Spleen (tissue), 7 donors: ENCODE data around the gene ZDHHC17.

ENCODE experiments used
- POLR2A ChIP-seq, 3 donors: fragments of 450-650 bp; IDR thresholded peaks; one replicate each; pipeline ENCODE4 v1.5.1; 2017; ENCODE audit warnings: antibody characterized with exemption in 3 of 3, mild to moderate bottlenecking in 1 of 3
- POLR2AphosphoS5 ChIP-seq, 3 donors: sonication (generic); formaldehyde crosslinking; IDR thresholded peaks; one replicate each; pipeline ENCODE4 v1.5.1; 2017; ENCODE audit warnings: antibody characterized with exemption in 3 of 3
- TF ChIP-seq, protein P1 (sequence below), 11 experiments: fragments of 200-600 bp in 7 of 11; fragments of 450-650 bp in 4 of 11; sonication (generic) in 4 of 11; IDR thresholded peaks in 8 of 11; conservative IDR thresholded peaks in 3 of 11; 1 replicate in 7 of 11; 2 replicates in 4 of 11; pipeline versions ENCODE4 v1.4.0 to v1.8.0; 2016 to 2021; ENCODE audit warnings: antibody characterized with exemption in 11 of 11, inconsistent platforms in 4 of 11, mild to moderate bottlenecking in 1 of 11
- donor health status: DM: no; HTN: no; CAD: no; lungs with moderate emphysema.
- donor health status: DM: no; HTN: no; CAD: no.
- donor health status: DM: no; HTN: no; CAD: no.

DNA sequence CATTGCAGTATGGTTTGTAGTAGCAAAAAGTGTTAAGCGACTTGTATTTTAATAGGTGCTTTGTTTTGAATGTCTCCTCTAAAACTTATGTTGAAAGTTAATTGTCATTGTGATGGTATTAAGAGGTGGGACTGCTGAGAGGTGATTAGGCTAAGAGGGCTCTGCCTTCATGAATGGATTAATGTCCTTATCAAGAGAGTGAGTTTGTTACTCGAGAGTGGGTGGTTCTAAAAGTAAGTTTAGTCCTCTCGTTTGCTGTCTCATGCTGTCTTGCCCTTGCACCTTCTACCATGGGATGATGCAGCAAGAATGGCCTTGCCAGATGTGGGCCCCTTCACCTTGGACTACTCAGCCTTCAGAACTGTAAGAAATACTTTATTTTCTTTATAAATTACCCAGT is 17.4 kb downstream of the ZDHHC17 start:
- TF ChIP-seq, protein P1, sequence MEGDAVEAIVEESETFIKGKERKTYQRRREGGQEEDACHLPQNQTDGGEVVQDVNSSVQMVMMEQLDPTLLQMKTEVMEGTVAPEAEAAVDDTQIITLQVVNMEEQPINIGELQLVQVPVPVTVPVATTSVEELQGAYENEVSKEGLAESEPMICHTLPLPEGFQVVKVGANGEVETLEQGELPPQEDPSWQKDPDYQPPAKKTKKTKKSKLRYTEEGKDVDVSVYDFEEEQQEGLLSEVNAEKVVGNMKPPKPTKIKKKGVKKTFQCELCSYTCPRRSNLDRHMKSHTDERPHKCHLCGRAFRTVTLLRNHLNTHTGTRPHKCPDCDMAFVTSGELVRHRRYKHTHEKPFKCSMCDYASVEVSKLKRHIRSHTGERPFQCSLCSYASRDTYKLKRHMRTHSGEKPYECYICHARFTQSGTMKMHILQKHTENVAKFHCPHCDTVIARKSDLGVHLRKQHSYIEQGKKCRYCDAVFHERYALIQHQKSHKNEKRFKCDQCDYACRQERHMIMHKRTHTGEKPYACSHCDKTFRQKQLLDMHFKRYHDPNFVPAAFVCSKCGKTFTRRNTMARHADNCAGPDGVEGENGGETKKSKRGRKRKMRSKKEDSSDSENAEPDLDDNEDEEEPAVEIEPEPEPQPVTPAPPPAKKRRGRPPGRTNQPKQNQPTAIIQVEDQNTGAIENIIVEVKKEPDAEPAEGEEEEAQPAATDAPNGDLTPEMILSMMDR (IDR thresholded peaks at IDR 0.05 in 8 of 11, conservative IDR thresholded peaks at IDR 0.05 in 3 of 11), result no peak
- TF ChIP-seq POLR2AphosphoS5 (IDR thresholded peaks at IDR 0.05) (no peak), POLR2A (IDR thresholded peaks at IDR 0.05) (no peak)
